CD4-positive, alpha-beta T cell treated with Interleukin-4 for 4 hours (primary cell): ENCODE results near the gene SCT.
A peak's percentile ranks its signal among the peaks of the same experiment; 100 is the strongest.
"Not testable (repeated sequence)": the region's sequence is repeated elsewhere in the genome, so short reads cannot be mapped to it uniquely, and the experiment has no call there.

ENCODE experiments used
- DNase-seq: peaks from one replicate; pipeline ENCODE4 v3.0.0-alpha.2; 2020

SCT gene

GRCh38 chr11:626475-627307 lies at the start of gene SCT:
Gene SCT, minus strand, starts transcription at chr11:627181. Its CDS starts 38 bp downstream, at chr11:627143.
- DNase-seq, result no peak

GRCh38 chr11:674406-674805 lies 47.4 kb upstream of the SCT start:
- no peak for DNase-seq

GRCh38 chr11:673866-674265 lies 46.9 kb upstream of the SCT start:
- no peak for DNase-seq

- DNase-seq, result no peak
Observed at GRCh38 chr11:665704-666281, 38.8 kb upstream of the SCT start.

- no peak for DNase-seq
Observed at GRCh38 chr11:665062-665703, 38.2 kb upstream of the SCT start.

GRCh38 chr11:662689-663274 lies 35.8 kb upstream of the SCT start:
- peak; percentile 27 for DNase-seq

- no peak for DNase-seq
Observed at GRCh38 chr11:660681-661444, 33.9 kb upstream of the SCT start.

GRCh38 chr11:660281-660680 lies 33.3 kb upstream of the SCT start:
- no peak for DNase-seq

GRCh38 chr11:659532-660085 lies 32.6 kb upstream of the SCT start:
- DNase-seq, result no peak

- DNase-seq, result no peak
Observed at GRCh38 chr11:657691-658126, 30.7 kb upstream of the SCT start.

GRCh38 chr11:656866-657265 lies 29.9 kb upstream of the SCT start:
- DNase-seq, result no peak

GRCh38 chr11:656426-656825 lies 29.4 kb upstream of the SCT start:
- DNase-seq, result no peak

GRCh38 chr11:655036-655726 lies 28.2 kb upstream of the SCT start:
- no peak for DNase-seq

GRCh38 chr11:654444-654843 lies 27.5 kb upstream of the SCT start:
- not testable (repeated sequence) for DNase-seq

GRCh38 chr11:653837-654236 lies 26.9 kb upstream of the SCT start:
- DNase-seq, result no peak

- DNase-seq, result not testable (repeated sequence)
Observed at GRCh38 chr11:653136-653535, 26.2 kb upstream of the SCT start.

GRCh38 chr11:650482-650881 lies 23.5 kb upstream of the SCT start:
- no peak for DNase-seq

- not testable (repeated sequence) for DNase-seq
Observed at GRCh38 chr11:647672-648158, 20.7 kb upstream of the SCT start.

- DNase-seq, result no peak
Observed at GRCh38 chr11:646214-646613, 19.2 kb upstream of the SCT start.

GRCh38 chr11:645536-645935 lies 18.6 kb upstream of the SCT start:
- DNase-seq, result no peak

- DNase-seq, result no peak
Observed at GRCh38 chr11:643849-644738, 17.1 kb upstream of the SCT start.
